HG03457 (cell line): ENCODE data around the gene FAM117B.
"Not testable (repeated sequence)": the region's sequence is repeated elsewhere in the genome, so short reads cannot be mapped to it uniquely, and the experiment has no call there.

Experiments
- ATAC-seq: cut with Tn5 transposase; IDR thresholded peaks from one replicate; pipeline ENCODE4 v1.9.1; 2021; ENCODE audit warnings: moderate number of reproducible peaks; ENCODE audit not compliant: unreplicated experiment

FAM117B gene

DNA sequence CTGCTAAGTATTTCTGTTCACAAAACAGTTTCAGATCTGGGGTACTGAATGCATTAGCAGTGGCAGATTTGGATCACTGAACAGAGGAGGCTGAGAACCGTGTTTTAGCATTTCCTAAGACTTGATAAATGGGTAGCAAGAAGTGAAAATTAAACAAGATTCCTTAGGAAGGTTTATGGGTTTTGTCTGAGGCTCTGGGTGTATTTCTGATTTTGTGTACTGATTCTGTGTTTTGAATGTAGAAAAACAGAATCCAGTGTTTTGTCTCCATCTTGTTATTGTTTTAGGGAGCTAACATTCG lies 1.4 kb downstream of the FAM117B start:
- no peak for ATAC-seq

DNA sequence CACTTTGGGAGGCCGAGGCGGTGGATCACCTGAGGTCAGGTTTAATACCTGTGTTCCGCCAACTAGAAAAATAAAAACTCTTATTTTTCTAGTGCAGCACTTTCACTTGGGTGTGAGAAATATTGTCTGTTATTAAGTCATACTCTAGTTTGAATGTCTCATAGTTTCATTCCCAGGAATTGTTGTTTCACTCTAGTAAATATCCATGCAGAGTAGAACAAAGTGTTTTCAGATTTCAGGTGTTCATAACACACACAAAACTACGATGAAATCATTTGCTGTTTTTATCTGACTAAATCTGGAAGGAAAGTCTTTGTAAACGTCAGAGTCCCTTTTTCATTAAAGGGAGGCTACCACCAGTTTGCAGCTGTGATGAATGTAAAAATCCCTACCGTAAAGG lies 4.0 kb downstream of the FAM117B start:
- ATAC-seq = no peak

DNA sequence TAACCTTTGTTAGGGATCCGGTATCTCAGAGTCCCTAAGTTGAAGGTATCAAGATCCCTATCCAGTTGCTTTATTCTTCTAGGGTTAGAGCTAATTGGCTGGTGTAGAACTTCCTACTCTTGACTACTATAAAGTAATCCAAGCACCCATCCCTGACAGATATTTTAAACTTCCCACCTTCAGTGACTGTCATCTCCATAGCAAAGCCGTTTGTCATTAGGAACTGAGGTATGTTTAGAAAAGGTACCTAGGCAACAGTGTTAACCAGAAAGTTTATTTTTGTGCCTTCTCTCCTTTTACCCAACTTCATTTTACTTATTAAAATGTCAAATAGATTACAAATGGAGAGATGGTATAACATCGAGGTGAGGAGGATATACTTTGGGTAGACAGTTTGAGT lies 4.5 kb downstream of the FAM117B start:
- no peak for ATAC-seq

DNA sequence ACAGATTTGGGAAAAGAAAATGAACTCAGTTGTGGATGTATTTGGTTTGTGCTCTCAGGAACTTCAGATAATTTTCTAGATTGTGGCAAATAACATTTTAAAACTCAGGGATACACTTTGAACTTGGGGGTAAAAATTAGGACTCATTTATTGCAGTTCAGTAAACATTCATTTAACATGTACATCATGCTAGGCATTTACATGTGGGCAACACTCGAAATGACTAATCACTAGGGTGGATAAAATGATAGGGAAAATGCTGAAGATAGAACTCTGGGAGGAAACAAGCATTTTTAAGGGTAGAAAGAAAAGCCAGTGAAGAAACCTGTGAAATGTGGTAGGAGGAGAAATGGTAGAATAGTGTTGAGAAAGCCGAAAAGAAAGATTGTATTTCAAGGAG lies 7.8 kb downstream of the FAM117B start:
- ATAC-seq = no peak

DNA sequence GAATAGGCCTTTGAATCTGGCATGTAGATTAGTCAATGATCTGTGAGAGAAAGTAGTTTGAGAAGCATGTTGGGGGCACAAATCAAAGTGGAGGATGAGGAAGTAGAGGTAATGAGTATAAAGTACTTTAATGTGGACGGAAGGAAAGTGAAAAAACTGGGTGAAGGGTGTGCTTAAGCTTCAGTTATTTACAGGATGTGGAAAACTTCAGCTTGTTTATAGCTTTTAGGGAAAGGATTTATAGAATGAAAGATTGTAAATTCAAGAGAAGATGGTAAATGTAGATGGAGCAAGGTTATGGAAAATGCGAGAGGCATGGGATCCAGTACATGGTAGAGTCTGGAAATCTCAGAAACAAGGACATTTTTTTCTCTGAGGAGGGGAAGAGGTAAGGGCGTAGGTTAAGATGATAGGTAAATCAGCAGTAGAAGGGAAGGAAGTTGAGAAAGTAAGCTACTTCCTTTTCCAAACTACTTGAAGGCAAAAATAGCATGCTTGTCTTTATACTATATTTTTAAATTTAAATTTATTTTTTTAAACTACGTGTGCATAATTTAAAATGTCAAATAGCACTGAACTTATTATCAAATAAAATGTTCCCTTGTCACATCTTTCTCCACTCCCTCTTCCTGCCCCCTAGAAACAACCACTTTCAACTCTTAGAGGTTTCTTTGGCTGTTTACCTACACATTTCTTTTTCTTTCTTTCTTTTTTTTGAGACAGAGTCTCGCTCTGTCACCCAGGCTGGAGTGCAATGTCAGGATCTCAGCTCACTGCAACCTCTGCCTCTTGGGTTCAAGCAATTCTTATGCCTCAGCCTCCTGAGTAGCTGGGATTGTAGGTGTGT lies 8.5 kb downstream of the FAM117B start:
- ATAC-seq = no peak

DNA sequence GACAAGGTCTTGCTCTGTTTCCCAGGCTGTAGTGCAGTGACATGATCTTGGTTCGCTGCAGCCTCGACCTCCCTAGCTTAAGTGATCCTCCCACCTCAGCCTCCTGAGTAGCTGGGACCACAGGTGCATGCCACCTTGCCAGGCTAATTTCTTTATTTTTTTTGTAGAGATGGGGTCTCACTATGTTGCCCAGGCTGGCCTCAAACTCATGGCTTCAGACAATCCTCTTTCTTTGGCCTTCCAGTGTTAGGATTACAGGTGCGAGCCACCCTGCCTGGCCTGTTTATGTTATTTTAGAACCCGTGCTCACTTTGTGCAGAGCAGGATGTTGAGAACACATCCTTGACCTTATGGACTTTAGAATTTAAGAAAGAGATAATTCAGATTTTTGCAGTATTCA lies 17.4 kb downstream of the FAM117B start:
- ATAC-seq = no peak

DNA sequence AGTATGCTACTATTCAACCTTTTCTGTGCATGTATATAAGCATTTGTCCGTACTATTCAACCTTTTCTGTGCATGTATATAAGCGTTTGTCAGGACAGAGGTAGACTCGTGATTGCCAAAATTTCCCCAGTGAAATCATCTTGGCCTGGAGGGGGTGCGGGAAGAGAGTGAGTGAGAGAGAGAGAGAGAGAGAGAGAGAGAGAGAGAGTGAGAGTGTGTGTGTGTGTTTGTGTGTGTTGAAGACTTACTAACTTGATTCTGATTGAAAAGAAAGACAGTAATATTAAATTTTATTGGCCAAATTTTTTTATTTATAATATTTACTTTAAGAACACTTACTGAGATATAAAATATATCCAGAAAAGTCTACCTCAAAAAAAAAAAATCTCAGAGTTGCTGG lies 19.1 kb downstream of the FAM117B start:
- ATAC-seq = no peak

DNA sequence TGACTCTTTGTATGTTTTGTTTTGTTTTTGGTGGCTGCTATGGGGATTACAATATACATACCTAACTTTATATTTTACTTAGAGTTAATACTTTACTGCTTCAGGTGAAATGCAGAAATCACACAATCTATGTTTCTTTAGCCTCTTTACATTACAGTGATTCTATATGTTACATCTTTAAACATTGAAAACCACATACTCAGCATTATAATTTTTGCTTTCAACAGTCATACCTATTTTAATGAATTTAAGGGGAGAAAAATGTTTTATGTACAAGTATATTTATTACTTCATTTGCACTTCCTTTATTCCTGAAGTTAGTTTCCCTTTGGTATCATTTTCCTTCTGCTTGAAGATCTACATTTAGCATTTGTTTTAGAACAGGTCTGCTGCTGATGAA lies 23.1 kb downstream of the FAM117B start:
- no peak for ATAC-seq

DNA sequence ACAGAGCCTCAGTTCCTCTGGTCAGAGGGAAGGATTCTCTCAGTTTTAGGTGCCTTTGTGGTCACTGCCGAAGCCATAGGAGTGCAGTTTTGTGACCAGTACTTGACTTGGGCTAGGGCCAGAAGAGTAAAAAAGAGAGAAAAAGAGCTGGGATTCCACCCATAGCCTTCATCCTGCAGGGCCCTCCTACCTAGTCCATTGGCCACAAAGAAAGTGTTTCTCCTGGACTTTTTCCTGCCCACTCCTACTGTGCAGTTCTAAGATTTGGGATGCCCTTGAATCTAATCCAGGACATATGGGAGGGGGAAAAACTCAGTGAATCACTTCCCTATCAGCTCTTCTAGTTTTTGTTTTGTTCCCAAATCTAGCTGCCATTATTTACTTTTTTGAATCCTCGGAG lies 26.0 kb downstream of the FAM117B start:
- no peak for ATAC-seq

DNA sequence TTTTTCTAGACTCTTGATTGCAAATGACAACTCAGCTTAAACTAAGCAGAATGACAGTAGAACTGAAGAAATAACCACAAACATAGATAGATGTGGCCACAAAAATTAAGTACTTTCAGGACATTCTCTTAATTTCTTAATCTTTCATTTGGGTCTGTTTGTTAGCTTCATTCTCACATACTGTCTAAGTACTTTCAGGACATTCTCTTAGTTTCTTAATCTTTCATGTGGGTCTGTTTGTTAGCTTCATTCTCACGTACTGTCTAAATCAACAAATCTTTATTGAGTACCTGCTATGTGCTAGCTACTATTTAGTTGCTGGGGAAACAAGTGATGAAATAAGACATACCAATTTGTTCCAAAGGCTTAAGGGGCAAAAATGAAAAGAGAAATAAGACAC lies 35.1 kb downstream of the FAM117B start:
- no peak for ATAC-seq

DNA sequence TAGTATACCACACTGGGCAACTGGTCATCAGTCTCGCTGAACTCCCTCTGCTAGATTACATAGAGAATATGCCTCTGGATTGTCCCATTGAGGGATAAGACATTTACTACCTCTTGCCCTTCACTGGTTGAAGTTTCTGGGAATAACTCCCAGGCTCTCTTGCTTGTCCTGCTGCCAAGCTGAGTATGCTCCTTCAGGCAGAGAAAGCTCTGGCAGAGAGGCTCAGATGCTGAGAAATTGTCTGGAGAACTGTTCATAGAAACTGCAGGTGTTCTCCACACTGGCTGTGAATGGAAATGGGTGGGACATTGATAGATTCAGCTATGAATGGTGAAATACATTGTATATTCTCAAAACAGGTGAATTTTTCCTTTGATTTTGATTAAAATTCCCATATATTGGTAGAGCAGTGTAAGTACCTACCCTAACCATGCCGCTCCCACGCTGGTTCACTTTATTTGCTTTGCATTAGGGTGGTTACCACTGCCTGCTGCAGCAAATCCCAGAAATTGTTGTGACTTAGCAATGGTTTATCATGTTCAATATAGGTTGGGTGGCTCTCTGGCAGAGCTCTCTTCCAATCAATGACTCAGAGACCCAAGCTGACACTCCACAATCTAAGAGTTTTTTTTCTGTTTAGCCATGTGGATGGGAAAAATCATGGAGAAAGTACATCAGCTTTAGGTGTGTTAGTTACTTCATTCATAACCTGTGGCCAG lies 36.7 kb downstream of the FAM117B start:
- no peak for ATAC-seq

DNA sequence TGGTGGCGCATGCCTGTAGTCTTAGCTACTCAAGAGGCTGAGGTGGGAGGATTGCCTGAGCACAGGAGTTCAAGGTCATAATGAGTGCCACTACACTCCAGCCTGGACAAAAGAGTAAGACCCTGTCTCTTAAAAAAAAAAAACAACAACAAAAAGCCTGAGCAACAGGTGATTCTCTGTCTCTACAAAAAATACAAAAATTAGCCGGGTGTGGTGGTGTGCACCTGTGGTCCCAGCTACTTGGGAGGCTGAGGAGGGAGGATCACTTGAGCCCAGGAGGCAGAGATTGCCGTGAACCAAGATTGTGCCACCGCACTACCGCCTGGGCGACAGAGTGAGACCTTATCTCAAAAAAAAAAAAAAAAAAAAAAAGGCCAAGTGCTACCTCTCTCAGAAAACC lies 40.3 kb downstream of the FAM117B start:
- ATAC-seq = not testable (repeated sequence)

DNA sequence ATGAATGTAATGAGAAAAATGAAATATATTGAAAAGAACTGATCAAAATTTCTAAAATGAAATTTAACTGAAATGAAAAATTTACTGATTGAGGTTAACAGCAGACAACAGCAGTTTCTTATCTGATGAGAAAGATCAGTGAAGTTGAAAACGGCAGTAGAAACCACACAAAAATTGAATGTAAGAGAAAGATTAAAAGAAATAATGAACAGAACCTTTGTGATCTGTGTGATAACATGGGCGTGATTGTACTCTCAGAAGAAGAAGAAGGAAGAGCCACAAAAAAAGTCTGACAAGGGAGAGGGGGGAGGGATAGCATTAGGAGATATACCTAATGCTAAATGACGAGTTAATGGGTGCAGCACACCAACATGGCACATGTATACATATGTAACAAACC lies 45.2 kb downstream of the FAM117B start:
- no peak for ATAC-seq

DNA sequence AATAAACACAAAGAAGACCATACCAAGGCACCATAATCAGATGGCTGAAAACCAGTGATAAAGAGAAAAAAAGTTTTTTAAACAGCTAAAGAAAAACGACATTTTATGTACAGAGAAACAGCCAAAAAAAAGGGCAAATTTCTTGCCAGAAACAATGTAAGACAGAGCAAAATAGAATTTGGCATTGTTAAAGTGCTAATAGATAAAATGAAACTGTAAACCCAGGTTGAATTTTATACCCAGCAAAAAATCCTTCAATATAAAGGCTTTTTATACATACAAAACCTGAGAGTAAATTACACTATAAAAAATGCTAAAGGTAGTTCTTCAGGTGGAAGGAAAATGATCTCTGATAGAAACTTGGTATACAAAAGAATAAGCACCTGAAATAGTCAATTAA lies 45.7 kb downstream of the FAM117B start:
- ATAC-seq = no peak

DNA sequence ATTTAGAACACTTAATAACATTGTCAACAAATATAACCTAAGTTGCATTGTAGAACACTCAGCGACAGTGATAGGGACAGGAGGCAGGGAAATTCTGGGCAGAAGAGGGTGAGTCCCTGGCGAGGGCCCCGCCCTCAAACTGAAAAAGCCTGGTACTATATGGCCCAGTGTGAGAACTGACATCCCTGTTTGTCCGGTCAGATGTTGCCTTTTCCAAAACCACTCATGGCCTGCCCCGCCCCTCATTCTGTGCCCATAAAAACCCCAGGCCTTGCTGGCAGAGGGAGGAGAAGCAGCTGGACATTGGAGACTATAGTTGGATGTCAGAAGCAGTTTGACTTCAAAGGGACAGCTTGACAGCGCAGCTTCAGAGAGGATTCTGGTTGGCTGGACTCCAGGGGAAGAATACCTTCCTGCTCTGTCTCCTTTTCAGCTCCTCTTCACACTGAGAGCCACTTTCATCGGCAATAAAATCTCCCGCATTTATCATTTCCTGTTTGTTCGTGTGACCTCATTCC lies 47.0 kb downstream of the FAM117B start:
- no peak for ATAC-seq

DNA sequence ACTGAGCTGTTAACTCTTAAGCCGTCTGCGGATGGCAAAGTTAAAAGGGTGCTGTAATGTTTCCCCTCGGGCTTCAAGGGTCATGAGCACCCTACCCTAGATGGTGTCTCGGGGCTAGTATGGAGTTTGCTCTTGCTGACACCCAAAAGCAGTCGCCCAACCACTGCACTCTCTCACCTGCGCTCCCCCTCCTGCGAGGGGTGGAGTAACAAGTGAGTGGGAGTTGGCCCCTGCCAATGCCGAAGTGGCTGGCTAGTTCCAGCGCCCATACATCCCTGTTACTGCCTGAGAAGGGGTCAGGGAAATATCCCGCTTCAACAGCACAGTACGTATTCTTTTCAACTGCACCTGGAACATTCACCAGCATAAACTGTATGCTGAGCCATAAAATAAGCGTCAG lies 47.5 kb downstream of the FAM117B start:
- no peak for ATAC-seq

DNA sequence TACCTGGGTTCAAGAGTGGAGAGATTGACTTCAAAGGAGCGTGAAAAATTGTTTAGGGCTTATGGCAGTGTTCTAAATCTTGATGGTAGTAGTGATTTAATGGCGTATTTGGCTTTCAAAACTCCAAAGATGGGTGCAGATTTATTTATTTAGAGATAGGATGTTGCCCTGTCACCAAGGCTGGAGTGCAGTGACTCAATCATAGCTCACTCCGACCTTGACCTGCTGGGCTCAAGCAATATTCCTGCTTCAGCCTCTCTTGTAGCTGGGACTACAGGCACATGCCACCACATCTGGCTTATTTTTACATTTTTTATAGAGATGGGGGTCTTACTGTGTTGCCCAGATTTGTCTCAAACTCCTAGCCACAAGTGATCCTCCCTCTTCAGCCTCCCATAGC lies 52.5 kb downstream of the FAM117B start:
- ATAC-seq = no peak

DNA sequence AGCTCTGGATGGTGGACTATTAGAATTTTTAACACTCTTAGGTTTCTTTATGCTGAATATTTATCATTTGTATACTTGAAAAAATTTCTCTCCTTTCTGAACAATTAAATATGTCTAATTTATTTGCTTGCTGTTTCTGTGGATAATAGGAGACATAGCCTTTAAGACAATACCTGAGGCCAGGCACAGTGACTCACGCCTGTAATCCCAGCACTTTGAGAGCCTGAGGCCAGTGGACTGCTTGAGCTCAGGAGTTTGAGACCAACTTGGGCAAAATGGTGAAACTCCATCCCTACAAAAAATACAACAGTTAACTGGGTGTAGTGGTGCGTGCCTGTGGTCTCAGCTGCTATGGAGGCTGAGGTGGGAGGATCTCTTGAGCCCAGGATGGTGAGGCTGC lies 54.7 kb downstream of the FAM117B start:
- no peak for ATAC-seq

DNA sequence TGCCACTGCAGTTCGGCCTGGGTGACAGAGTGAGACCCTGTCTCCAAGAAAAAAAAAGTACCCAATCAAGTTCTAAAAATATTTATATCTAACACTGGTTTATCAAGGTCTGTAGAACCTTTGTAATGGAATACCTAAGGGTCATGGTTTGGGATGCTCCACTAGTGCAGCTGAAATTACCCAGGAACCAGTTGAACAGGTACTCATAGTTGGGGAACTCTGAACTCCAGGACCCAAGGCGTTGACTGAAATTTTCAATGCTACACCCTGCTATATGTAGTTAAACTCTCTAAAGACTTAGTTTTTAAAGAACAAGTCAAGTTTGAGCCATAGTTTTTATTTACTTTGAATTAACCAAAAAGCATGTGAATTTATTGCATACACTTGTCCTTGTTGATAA lies 55.1 kb downstream of the FAM117B start:
- no peak for ATAC-seq

DNA sequence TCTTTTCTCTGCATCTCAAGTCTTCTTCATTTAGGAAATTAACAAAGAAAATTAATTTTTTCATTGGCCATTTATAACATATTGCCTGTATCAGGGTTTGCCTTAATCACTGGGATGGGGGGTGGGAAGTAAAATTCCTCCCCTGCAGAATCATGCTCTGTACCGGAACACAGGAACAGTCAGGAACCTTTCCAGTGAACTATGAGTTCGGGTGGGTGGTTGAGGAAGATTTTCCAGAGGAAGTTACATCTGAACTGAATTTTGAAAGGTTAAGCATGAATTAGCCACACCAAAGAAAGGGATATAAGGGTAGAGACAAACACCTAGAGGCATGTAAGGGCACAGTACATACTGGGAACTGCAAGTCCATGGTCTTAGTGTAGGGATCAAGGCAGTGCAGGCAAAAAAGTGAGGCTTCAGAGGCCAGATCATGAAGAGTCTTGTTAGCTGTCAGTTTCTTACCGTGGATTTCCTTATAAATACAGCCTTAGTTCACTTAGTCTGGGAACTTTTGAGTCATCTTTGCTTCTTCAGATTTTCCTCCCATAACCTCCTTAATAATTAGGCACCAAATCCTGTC lies 55.6 kb downstream of the FAM117B start:
- no peak for ATAC-seq

DNA sequence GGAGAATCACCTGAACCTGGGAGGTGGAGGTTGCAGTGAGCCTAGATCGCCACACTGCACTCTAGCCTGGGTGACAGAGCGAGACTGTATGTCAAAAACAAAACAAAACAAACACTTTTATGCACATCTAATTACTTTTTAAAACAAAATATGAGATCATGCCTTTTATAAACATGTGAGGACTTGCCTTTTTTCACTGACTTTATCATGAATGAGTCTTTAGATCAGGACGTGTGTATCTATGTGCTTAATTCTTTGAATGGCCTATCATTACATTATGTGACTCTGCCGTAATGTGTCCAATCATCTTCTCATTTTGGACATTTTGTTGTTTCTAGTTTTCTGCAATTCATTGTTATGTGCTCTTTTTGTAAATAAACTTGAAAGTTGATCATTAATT lies 58.7 kb downstream of the FAM117B start:
- no peak for ATAC-seq

DNA sequence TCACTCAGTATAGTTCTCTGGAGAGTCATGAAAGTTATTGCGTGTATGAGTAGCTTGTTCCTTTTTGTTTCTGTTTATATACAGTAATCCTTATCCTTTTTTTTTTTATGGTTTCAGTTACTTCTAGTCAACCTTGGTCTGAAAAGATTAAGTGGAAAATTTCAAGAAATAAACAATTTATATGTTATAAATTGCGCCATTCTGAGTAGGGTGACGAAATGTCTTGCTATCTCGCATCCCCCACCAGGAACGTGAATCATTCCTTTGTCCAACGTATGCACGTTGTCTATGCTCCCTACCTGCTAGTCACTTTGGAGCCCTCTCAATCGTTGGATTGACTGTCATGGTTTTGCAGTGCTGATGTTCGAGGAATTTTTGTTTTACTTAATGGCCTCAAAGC lies 60.4 kb downstream of the FAM117B start:
- ATAC-seq = no peak
